Thyroid gland (tissue), 4 donors: ENCODE results near the gene S1PR1.
"Not testable (repeated sequence)": the region's sequence is repeated elsewhere in the genome, so short reads cannot be mapped to it uniquely, and the experiment has no call there.

Source experiments
- CTCF ChIP-seq, 6 experiments: fragments of 200-600 bp in 3 of 6; fragments of 450-650 bp in 3 of 6; sonication (generic) in 3 of 6; IDR thresholded peaks; one replicate each; pipeline ENCODE4 v1.5.1; 2016 to 2019; ENCODE audit warnings: antibody characterized with exemption in 6 of 6, mild to moderate bottlenecking in 2 of 6, inconsistent platforms in 1 of 6, moderate library complexity in 1 of 6
- POLR2A ChIP-seq, 2 donors: fragments of 450-650 bp; IDR thresholded peaks; one replicate each; pipeline ENCODE4 v1.6.1; 2017; ENCODE audit warnings: antibody characterized with exemption in 2 of 2, mild to moderate bottlenecking in 2 of 2, moderate library complexity in 1 of 2

DNA sequence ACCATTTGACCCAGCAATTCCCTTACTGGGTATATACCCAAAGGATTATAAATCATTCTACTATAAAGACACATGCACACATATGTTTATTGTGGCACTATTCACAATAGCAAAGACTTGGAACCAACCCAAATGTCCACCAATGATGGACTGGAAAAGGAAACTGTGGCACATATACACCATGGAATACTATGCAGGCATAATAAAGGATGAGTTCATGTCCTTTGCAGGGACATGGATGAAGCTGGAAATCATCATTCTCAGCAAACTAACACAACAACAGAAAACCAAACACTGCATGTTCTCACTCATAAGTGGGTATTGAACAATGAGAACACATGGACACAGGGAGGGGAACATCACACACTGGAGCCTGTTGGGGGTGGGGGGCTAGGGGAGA lies 4.6 kb upstream of the S1PR1 start:
- not testable (repeated sequence) for TF ChIP-seq POLR2A, CTCF (IDR thresholded peaks at IDR 0.05)
